Stimulated activated CD4-positive, alpha-beta T cell treated with anti-CD3 and anti-CD28 coated beads, Interleukin-12 subunit alpha, Interleukin-12 subunit beta, amount 100 ng/mL, for 4 hours (primary cell): ENCODE results near the gene ACOXL.

ENCODE experiments used
- DNase-seq: peaks from one replicate; pipeline ENCODE4 v3.0.0-alpha.2; 2020

ACOXL gene

DNA sequence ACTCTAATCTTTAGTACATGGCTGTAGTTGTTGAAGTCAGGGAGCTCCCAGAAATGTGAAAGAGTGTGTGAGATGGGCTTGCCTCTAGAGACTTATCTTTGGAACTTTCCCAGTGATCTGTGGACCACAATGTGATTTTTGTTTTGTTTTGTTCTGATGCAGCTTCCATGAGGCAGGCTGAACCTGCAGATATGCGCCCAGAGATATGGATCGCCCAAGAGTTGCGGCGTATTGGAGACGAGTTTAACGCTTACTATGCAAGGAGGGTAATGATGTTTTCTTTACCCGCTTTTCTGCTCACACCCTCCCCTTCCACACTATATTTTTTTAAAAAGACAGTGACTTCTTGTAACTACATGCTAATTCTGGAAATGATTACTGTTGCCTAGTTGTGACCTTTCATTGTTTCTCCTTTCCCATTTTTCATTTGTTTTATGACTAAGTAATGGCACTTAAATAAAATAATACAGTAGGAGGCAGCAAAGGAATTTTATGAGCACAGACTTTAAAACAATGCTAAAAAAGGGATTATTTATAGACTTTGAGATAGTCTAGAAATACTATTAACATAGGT, 417.6 kb downstream of the ACOXL start:
- no peak for DNase-seq

GRCh38 chr2:111154758-111155157, 422.4 kb downstream of the ACOXL start:
- no peak for DNase-seq

- DNase-seq = no peak
Measured at GRCh38 chr2:111155610-111156009, 423.2 kb downstream of the ACOXL start.

GRCh38 chr2:111156529-111156928, 424.2 kb downstream of the ACOXL start:
- no peak for DNase-seq

GRCh38 chr2:111157071-111157661, 424.8 kb downstream of the ACOXL start:
- DNase-seq = no peak

DNA sequence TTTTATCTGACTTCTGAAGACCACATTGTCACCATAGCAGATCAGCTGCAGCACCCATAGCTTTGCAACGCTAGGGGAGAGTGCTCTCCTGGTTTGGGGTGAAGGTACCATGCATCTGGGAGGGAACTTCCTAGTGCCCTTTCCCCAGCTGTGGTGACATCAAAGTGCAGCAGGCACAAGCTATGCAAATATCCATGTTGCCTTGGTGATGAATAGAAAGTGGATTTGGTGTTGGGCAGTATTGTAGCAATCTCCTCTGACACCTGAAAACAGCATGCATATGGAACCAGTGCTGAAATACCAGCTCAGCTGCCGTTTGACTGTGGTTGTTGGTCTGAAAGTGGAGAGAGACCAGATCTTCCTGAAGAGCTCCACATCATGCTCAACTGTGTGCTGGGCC, 425.4 kb downstream of the ACOXL start:
- DNase-seq = no peak

GRCh38 chr2:111159641-111160040, 427.3 kb downstream of the ACOXL start:
- DNase-seq = no peak

- DNase-seq = no peak
Measured at GRCh38 chr2:111160758-111161157, 428.4 kb downstream of the ACOXL start.

GRCh38 chr2:111161971-111162370, 429.6 kb downstream of the ACOXL start:
- no peak for DNase-seq

- DNase-seq = no peak
Measured at GRCh38 chr2:111162718-111163331, 430.5 kb downstream of the ACOXL start.

DNA sequence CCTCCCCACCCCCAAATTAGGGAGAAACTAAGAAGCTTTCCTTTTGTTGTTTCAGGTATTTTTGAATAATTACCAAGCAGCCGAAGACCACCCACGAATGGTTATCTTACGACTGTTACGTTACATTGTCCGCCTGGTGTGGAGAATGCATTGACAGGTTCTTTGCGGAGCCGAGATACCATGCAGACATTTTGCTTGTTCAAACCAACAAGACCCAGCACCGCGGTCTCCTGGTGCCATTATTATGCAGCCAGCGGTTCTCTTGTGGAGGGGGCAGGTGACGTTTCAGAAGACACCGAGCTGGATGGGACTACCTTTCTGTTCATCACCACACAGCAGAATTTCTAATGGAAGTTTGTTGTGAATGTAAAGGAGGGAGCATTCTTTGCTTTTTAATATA, 431.7 kb downstream of the ACOXL start:
- no peak for DNase-seq

DNA sequence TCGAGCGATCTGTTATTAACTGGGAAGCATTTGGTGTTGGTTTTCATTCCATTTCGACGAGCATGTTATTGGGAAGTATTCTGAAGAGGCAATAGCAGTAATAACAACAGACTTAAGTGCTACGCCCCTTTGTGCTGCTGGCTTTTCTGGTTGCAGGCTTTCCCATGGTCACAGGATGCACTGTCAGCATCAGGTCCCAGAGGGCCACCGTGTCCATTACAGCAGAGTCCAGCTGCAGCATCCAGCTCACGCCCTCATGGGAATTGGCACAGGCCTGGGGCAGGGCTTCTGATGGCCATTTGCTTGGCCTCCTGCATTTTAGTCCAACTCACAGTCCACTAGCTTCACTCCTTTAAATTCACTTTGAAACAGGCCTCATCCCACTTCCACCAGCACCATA, 432.7 kb downstream of the ACOXL start:
- no peak for DNase-seq

GRCh38 chr2:111166115-111166514, 433.7 kb downstream of the ACOXL start:
- no peak for DNase-seq

GRCh38 chr2:111167076-111167862, 434.9 kb downstream of the ACOXL start:
- DNase-seq = no peak

GRCh38 chr2:111167863-111168162, 435.4 kb downstream of the ACOXL start:
- DNase-seq = no peak
